GM12878 (cell line): ENCODE results near the gene NRG4. TPM values are rescaled to one million over a fixed set of nuclear protein-coding genes. Genes with fewer than 3 reads are reported as not detected.

Experiments used
- ATAC-seq: fragments of 200-7000 bp; cut with Tn5 transposase; 3 replicates; pipeline ENCODE4 v1.9.1; 2020; ENCODE audit warnings: mild to moderate bottlenecking, moderate library complexity
- BruUV-seq: library from RNA; stranded (reverse); fragments of 400-500 nt; replicated peaks from 2 replicates; lab custom pipeline; 2021; lab: Mats Ljungman, UMichigan
- CTCF ChIA-PET: fragments of 300-600 bp; sonication (Branson Sonifier 250); formaldehyde crosslinking; extraction: SDS; loops from one replicate; lab custom pipeline; 2021; ENCODE audit warnings: inconsistent platforms; lab: Yijun Ruan, JAX
- POLR2A ChIA-PET: fragments of 350-600 bp; formaldehyde crosslinking; extraction: SDS; loops from one replicate; lab custom pipeline; 2021; ENCODE audit warnings: inconsistent platforms; lab: Charles Lee
- RAD21 ChIA-PET: fragments of 300-600 bp; sonication (Branson Sonifier 250); formaldehyde crosslinking; loops from one replicate; lab custom pipeline; 2023; ENCODE audit warnings: antibody characterized with exemption; ENCODE audit not compliant: unreplicated experiment; lab: Charles Lee
- SMC1A ChIA-PET: fragments of 300-600 bp; sonication (Branson Sonifier 250); formaldehyde crosslinking; loops from one replicate; lab custom pipeline; 2023; ENCODE audit not compliant: unreplicated experiment, uncharacterized antibody; lab: Charles Lee
- DNase-seq: peaks from one replicate; pipeline ENCODE4 v3.0.0-alpha.2; 2011; ENCODE audit warnings: low read depth, low spot score
- FAIRE-seq: peaks from 3 replicates; lab custom pipeline; 2011; peaks lifted over from hg19 to GRCh38; lab: Jason Lieb, UNC
- H2AFZ ChIP-seq: 2 replicates; pipeline ENCODE4 v1.6.0; 2011; ENCODE audit warnings: low read depth, low read length, control low read depth; ENCODE audit not compliant: control insufficient read depth
- H3K27ac ChIP-seq: 2 replicates; pipeline ENCODE4 v1.5.1; 2011; ENCODE audit warnings: control low read depth; ENCODE audit not compliant: control insufficient read depth, insufficient read depth
- H3K27me3 ChIP-seq, 2 experiments: replicated peaks in 1 of 2; 2 replicates each; pipeline versions ENCODE4 v1.6.0 to v1.6.1; 2011; ENCODE audit warnings: low read length in 1 of 2; ENCODE audit not compliant: control insufficient read depth in 2 of 2, insufficient read depth in 2 of 2
- H3K36me3 ChIP-seq, 2 experiments: 2 replicates each; pipeline ENCODE4 v1.5.1; 2011; ENCODE audit warnings: low read length in 1 of 2; ENCODE audit not compliant: control insufficient read depth in 2 of 2, insufficient read depth in 2 of 2
- H3K4me1 ChIP-seq: 2 replicates; pipeline ENCODE4 v1.6.1; 2011; ENCODE audit warnings: mild to moderate bottlenecking, low read length, moderate library complexity, mixed read lengths; ENCODE audit not compliant: control insufficient read depth, insufficient read depth
- H3K4me2 ChIP-seq: 2 replicates; pipeline ENCODE4 v1.6.0; 2011; ENCODE audit warnings: control low read depth; ENCODE audit not compliant: control insufficient read depth, insufficient read depth
- H3K4me3 ChIP-seq: fragments of 200-600 bp; sonication (generic); 2 replicates; pipeline ENCODE4 v1.5.1; 2016
- H3K79me2 ChIP-seq: 2 replicates; pipeline ENCODE4 v1.6.0; 2011; ENCODE audit warnings: low read length; ENCODE audit not compliant: control insufficient read depth, insufficient read depth
- H3K9ac ChIP-seq: 2 replicates; pipeline ENCODE4 v1.8.0; 2011; ENCODE audit warnings: low read length, control low read depth, mixed read lengths; ENCODE audit not compliant: control insufficient read depth, insufficient read depth
- H3K9me3 ChIP-seq: replicated peaks from 3 replicates; pipeline ENCODE4 v1.5.1; 2011; ENCODE audit warnings: mild to moderate bottlenecking, low read length; ENCODE audit not compliant: control insufficient read depth, insufficient read depth
- H4K20me1 ChIP-seq: 2 replicates; pipeline ENCODE4 v1.6.0; 2011; ENCODE audit not compliant: control insufficient read depth, insufficient read depth
- BACH1 ChIP-seq: fragments of 450-650 bp; IDR thresholded peaks from 2 replicates; pipeline ENCODE4 v1.6.1; 2017; ENCODE audit warnings: mild to moderate bottlenecking, borderline replicate concordance
- BCL11A ChIP-seq: IDR thresholded peaks from 2 replicates; pipeline ENCODE4 v1.6.1; 2011; ENCODE audit warnings: low read depth, low read length
- BRCA1 ChIP-seq: IDR thresholded peaks from 2 replicates; pipeline ENCODE4 v1.6.1; 2011; ENCODE audit warnings: low read depth, low read length, improper control_type of control experiment
- EED ChIP-seq: sonication (generic); IDR thresholded peaks from 2 replicates; pipeline ENCODE4 v1.6.1; 2016; ENCODE audit warnings: antibody characterized with exemption, low read depth
- IRF4 ChIP-seq: IDR thresholded peaks from 2 replicates; pipeline ENCODE4 v1.6.1; 2011; ENCODE audit warnings: low read depth, low read length
- JUND ChIP-seq: IDR thresholded peaks from 2 replicates; pipeline ENCODE4 v1.6.1; 2012; ENCODE audit warnings: low read depth, mild to moderate bottlenecking, low read length, improper control_type of control experiment, moderate library complexity
- KDM1A ChIP-seq: fragments of 200-600 bp; sonication (generic); IDR thresholded peaks from 2 replicates; pipeline ENCODE4 v1.6.1; 2016; ENCODE audit warnings: borderline replicate concordance
- NFXL1 ChIP-seq: fragments of 450-650 bp; IDR thresholded peaks from 2 replicates; pipeline ENCODE4 v1.6.1; 2017; ENCODE audit warnings: antibody characterized with exemption, mild to moderate bottlenecking, borderline replicate concordance
- NFYA ChIP-seq: IDR thresholded peaks from 2 replicates; pipeline ENCODE4 v1.6.1; 2011; ENCODE audit warnings: low read depth, mild to moderate bottlenecking, low read length, improper control_type of control experiment, borderline replicate concordance
- NR2C1 ChIP-seq: fragments of 450-650 bp; IDR thresholded peaks from 2 replicates; pipeline ENCODE4 v1.6.1; 2017; ENCODE audit warnings: antibody characterized with exemption, mild to moderate bottlenecking, moderate library complexity
- NR2F1 ChIP-seq: fragments of 450-650 bp; conservative IDR thresholded peaks from 2 replicates; pipeline ENCODE4 v1.6.1; 2017; ENCODE audit warnings: mild to moderate bottlenecking
- PML ChIP-seq: IDR thresholded peaks from 2 replicates; pipeline ENCODE4 v1.6.1; 2012; ENCODE audit warnings: low read length, inconsistent platforms
- RAD21 ChIP-seq: IDR thresholded peaks from 2 replicates; pipeline ENCODE4 v1.6.1; 2011; ENCODE audit warnings: mild to moderate bottlenecking, low read depth, low read length, moderate library complexity; ENCODE audit not compliant: insufficient read depth
- RUNX3 ChIP-seq: IDR thresholded peaks from 2 replicates; pipeline ENCODE4 v1.6.1; 2012; ENCODE audit warnings: low read length, inconsistent platforms
- SIX5 ChIP-seq: IDR thresholded peaks from 2 replicates; pipeline ENCODE4 v1.6.1; 2011; ENCODE audit warnings: mild to moderate bottlenecking, low read depth, low read length, moderate library complexity; ENCODE audit not compliant: severe bottlenecking
- SMARCA5 ChIP-seq: fragments of 450-650 bp; IDR thresholded peaks from 2 replicates; pipeline ENCODE4 v1.6.1; 2017; ENCODE audit warnings: mild to moderate bottlenecking
- TAF1 ChIP-seq: IDR thresholded peaks from 2 replicates; pipeline ENCODE4 v1.6.1; 2011; ENCODE audit warnings: mild to moderate bottlenecking, low read depth, low read length, borderline replicate concordance
- TBL1XR1 ChIP-seq: IDR thresholded peaks from 2 replicates; pipeline ENCODE4 v1.6.1; 2012; ENCODE audit warnings: low read depth, low read length, improper control_type of control experiment
- YY1 ChIP-seq: IDR thresholded peaks from 2 replicates; pipeline ENCODE4 v1.6.1; 2011; ENCODE audit warnings: low read depth, mild to moderate bottlenecking, low read length
- WGBS: methylation state at CpG from one replicate; pipeline ENCODE4 v1.1.6; 2016; ENCODE audit warnings: low lambda C conversion rate; ENCODE audit not compliant: insufficient replicate concordance, insufficient coverage; ENCODE audit errors: missing lambda C conversion rate; 5-methylcytosine and 5-hydroxymethylcytosine counted together
- in situ Hi-C: fragments of 300-500 bp; cut with MboI; formaldehyde crosslinking; loops from 9 replicates; pipeline ENCODE4 v1.14.3; 2018; ENCODE audit warnings: mixed read lengths
- intact Hi-C: fragments of 100-400 bp; cut with micrococcal nuclease; formaldehyde crosslinking; loops from one replicate; pipeline ENCODE4 v1.14.2; 2022; ENCODE audit not compliant: unreplicated experiment
- polyA plus RNA-seq, 11 experiments: library from polyadenylated mRNA; depleted of rRNA in 4 of 11; unstranded in 6 of 11; stranded (reverse) in 5 of 11; fragments of >200 nt; fragmentation: Nextera tagmentation in 4 of 11; fragmentation: Illumina TruSeq in 1 of 11; extraction: Ambion mirVana in 4 of 11; extraction: Trizol in 1 of 11; gene quantifications; 1 replicate in 1 of 11; 2 replicates in 10 of 11; pipeline versions ENCODE4 v1.2.1 to v1.2.3, GENCODE V29; 2011 to 2016; ENCODE audit warnings: inconsistent platforms in 2 of 11, missing spikeins in 2 of 11, low read depth in 1 of 11
- total RNA-seq, 4 experiments: library from RNA; depleted of rRNA in 3 of 4; stranded (reverse); fragments of >200 nt in 3 of 4; fragmentation: Illumina TruSeq in 1 of 4; extraction: Trizol in 1 of 4; gene quantifications; 2 replicates each; pipeline versions ENCODE4 v1.2.1 to v1.2.3, GENCODE V29; 2013 to 2021
- TF ChIP-seq, protein P1 (sequence below): IDR thresholded peaks from 2 replicates; pipeline ENCODE4 v1.6.1; 2011; ENCODE audit warnings: borderline replicate concordance, low read depth, mild to moderate bottlenecking, moderate library complexity, mixed read lengths, low read length; ENCODE audit not compliant: insufficient read depth; ENCODE audit errors: extremely low read length

Gene NRG4
- total and polyA plus RNA-seq, 10 of the 15 experiments (the other 5 are each of a cell fraction or from before 2014, with no cell fraction given) = 0.76 to 8.3 (median 5.5) TPM

DNA sequence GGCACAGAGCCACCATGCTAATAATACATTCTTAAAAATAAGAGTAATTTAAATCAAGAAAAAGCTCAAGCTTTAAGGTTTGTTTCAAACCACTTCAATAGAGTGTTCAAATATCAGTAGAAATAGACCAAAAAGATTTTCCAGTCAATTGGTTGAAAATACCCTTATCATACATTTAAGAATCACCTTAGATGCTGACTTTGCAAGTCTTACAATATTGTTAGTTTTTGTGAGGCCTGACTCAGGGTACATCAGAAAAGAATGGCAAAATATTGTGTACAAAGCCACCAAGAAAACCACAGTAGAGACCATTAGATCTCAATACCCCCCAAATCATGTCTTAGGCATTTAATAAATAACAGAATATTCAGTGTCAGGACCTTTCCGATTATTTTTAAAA is 19.8 kb upstream of the NRG4 start:
- 35% methylated on average over 1 of the region's 1 CpG for WGBS
- H3K4me2 ChIP-seq = no peak overlapping the region
- ChIA-PET SMC1A (no interaction called here), RAD21 (no interaction called here), CTCF (interaction anchor here (2.2 kb wide), 2 partner anchors 8 to 107 kb away, joined by 5 to 9 read pairs; no protein-coding TSS in a partner anchor), POLR2A (no interaction called here)
- no TSS peak for BruUV-seq
- H3K4me3 ChIP-seq = no peak overlapping the region
- H3K27me3 ChIP-seq = no peaks in the 10 kb centered on the region
- FAIRE-seq (no peak), DNase-seq (no peak), ATAC-seq (no peak)
- in situ Hi-C loops = no loop called here
- intact Hi-C loops = no loop called here
- H3K79me2 ChIP-seq = no peaks in the 10 kb centered on the region
- H4K20me1 ChIP-seq = no peaks in the 10 kb centered on the region
- no peak overlapping the region for H2AFZ ChIP-seq
- H3K9me3 ChIP-seq = no peaks in the 10 kb centered on the region
- H3K4me1 ChIP-seq = no peaks in the 10 kb centered on the region
- H3K36me3 ChIP-seq = no peaks in the 10 kb centered on the region
- TF ChIP-seq SMARCA5 (no peak), NFXL1 (no peak), NFYA (no peak), BACH1 (no peak), YY1 (no peak), TAF1 (no peak)
- no peak overlapping the region for H3K27ac ChIP-seq
- H3K9ac ChIP-seq = no peak overlapping the region

DNA sequence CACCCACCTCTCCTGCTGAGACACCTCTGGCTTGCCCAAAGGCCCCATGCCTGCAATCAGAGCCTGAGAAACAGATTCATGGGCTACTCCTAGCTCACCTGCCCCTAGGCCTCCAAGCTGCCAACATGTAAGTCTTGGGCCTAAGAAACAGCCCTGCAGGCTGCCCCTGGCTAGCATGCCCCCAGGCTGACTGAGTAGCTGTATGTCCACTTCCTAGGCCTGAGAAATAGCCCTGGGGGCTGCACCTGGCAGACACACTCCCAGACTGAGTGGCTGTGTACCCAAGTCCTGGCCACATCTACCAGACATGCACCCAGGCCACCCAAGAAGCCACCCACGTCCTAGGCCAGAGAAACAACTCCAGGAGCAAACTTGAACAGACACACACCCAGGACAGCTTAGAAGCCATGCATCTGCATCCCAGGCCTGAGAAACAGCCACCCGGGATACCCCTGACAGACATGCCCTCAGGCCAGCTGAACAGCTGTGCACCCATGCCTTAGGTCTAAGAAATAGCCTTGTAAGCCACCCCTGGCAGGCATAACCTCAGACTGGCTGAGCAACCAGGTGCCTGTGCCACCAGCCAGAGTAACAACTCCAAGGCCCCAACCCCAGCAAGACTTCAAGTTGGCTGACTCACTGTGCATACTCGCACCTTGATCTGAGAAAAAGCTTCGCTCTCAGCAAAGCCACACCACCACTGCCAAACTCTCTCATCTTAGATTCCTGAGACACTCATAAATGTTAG is 12.0 kb upstream of the NRG4 start:
- TF ChIP-seq SMARCA5 (no peak), NR2C1 (no peak), RUNX3 (no peak), TBL1XR1 (no peak), JUND (no peak), KDM1A (no peak), SIX5 (no peak), IRF4 (no peak), RAD21 (no peak), NR2F1 (no peak), BCL11A (no peak), EED (no peak), PML (no peak), BRCA1 (no peak)
- TF ChIP-seq, protein P1, sequence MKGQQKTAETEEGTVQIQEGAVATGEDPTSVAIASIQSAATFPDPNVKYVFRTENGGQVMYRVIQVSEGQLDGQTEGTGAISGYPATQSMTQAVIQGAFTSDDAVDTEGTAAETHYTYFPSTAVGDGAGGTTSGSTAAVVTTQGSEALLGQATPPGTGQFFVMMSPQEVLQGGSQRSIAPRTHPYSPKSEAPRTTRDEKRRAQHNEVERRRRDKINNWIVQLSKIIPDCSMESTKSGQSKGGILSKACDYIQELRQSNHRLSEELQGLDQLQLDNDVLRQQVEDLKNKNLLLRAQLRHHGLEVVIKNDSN = no peak
- BruUV-seq = no TSS peak

More for the DNA sequence above, 12.0 kb upstream of the NRG4 start:
- FAIRE-seq (no peak), ATAC-seq (no peak), DNase-seq (no peak)
- SMC1A ChIA-PET = interaction anchor here (1.1 to 1.4 kb wide), 2 partner anchors 9 kb away, joined by 3 read pairs; no protein-coding TSS in a partner anchor
- 59% methylated on average over 4 of the region's 4 CpGs for WGBS
- CTCF ChIA-PET = interaction anchor here (0.6 to 2.3 kb wide), 2 partner anchors 9 to 35 kb away, joined by 3 to 5 read pairs; no protein-coding TSS in a partner anchor
- peaks cover 1% of the 10 kb centered on the region; the same call in 1 of the 3 replicates for H3K9me3 ChIP-seq
- H3K4me1 ChIP-seq = no peaks in the 10 kb centered on the region
- in situ Hi-C loops (no loop called here), intact Hi-C loops (no loop called here)
- H3K79me2 ChIP-seq = no peaks in the 10 kb centered on the region
- POLR2A ChIA-PET = no interaction called here
- no peaks in the 10 kb centered on the region for H3K36me3 ChIP-seq
- no peak overlapping the region for H3K4me3 ChIP-seq
- no peak overlapping the region for H3K4me2 ChIP-seq
- no peak overlapping the region for H3K9ac ChIP-seq
- no peaks in the 10 kb centered on the region for H4K20me1 ChIP-seq
- H3K27ac ChIP-seq = no peak overlapping the region
- H3K27me3 ChIP-seq = no peaks in the 10 kb centered on the region
- RAD21 ChIA-PET = no interaction called here
- H2AFZ ChIP-seq = no peak overlapping the region
